ENCODE measurements around the gene TTC39C.
"Not testable (repeated sequence)": the region's sequence is repeated elsewhere in the genome, so short reads cannot be mapped to it uniquely, and the experiment has no call there.

The TTC39C gene

GRCh38 chr18:24021505-24021904, 7.0 kb downstream of the TTC39C start:
- DNase-seq (ENCODE audit: low read depth, low spot score): no peak
- Histone ChIP-seq H3K4me1 (ENCODE audit: control insufficient read depth, insufficient read depth, low read length) (peaks cover 8% of the 10 kb centered on the region), H3K27ac (ENCODE audit: low read length) (no peak overlapping the region), H3K4me3 (ENCODE audit: low read length) (no peak overlapping the region), H3K9me3 (ENCODE audit: control insufficient read depth, insufficient read depth, low read length) (no peaks in the 10 kb centered on the region), H3K27me3 (ENCODE audit: control insufficient read depth, insufficient read depth, low read length) (no peaks in the 10 kb centered on the region), H3K36me3 (ENCODE audit: control insufficient read depth, insufficient read depth, low read length) (no peaks in the 10 kb centered on the region)
- WGBS (ENCODE audit: insufficient coverage, insufficient read length): no CpG with 5 or more reads among the region's 3 CpGs

DNA sequence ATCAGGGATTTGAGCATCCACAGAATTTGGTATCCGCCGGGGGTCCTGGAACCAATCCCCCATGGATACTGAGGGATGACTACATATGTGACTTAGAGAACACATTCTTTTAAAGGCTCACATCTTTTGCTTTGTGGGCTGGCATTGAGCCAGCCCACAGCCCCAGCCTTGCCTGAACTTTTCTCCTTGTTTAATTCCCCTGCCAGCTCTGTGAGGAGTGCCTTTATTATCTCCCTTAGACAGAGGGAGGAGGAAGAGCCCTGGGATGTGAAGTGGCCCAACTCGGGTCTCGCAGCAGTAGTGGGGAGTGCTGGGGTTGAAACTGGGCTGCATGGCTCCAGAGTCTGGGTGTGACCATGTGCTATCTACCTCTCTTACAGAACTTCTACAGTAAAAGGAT, 7.6 kb downstream of the TTC39C start:
- Histone ChIP-seq H3K4me1 (ENCODE audit: control insufficient read depth, insufficient read depth, low read length) (peaks cover 7% of the 10 kb centered on the region), H3K4me3 (ENCODE audit: low read length) (no peak overlapping the region), H3K36me3 (ENCODE audit: control insufficient read depth, insufficient read depth, low read length) (no peaks in the 10 kb centered on the region), H3K27me3 (ENCODE audit: control insufficient read depth, insufficient read depth, low read length) (no peaks in the 10 kb centered on the region), H3K27ac (ENCODE audit: low read length) (no peak overlapping the region), H3K9me3 (ENCODE audit: control insufficient read depth, insufficient read depth, low read length) (no peaks in the 10 kb centered on the region)
- DNase-seq (ENCODE audit: low read depth, low spot score): no peak
- no CpG with 5 or more reads among the region's 4 CpGs for WGBS (ENCODE audit: insufficient coverage, insufficient read length)

GRCh38 chr18:24023185-24023814, 8.7 kb downstream of the TTC39C start:
- H3K4me3 ChIP-seq (ENCODE audit: low read length): no peak overlapping the region
- H3K9me3 ChIP-seq (ENCODE audit: control insufficient read depth, insufficient read depth, low read length): no peaks in the 10 kb centered on the region
- WGBS (ENCODE audit: insufficient coverage, insufficient read length): no CpG with 5 or more reads among the region's 6 CpGs
- no peak overlapping the region for H3K27ac ChIP-seq (ENCODE audit: low read length)
- H3K4me1 ChIP-seq (ENCODE audit: control insufficient read depth, insufficient read depth, low read length): peaks cover 4% of the 10 kb centered on the region
- peak; percentile 27 for DNase-seq (ENCODE audit: low read depth, low spot score)
- no peaks in the 10 kb centered on the region for H3K36me3 ChIP-seq (ENCODE audit: control insufficient read depth, insufficient read depth, low read length)
- H3K27me3 ChIP-seq (ENCODE audit: control insufficient read depth, insufficient read depth, low read length): no peaks in the 10 kb centered on the region

- Histone ChIP-seq H3K9me3 (ENCODE audit: control insufficient read depth, insufficient read depth, low read length) (no peaks in the 10 kb centered on the region), H3K36me3 (ENCODE audit: control insufficient read depth, insufficient read depth, low read length) (no peaks in the 10 kb centered on the region), H3K4me1 (ENCODE audit: control insufficient read depth, insufficient read depth, low read length) (no peaks in the 10 kb centered on the region), H3K27me3 (ENCODE audit: control insufficient read depth, insufficient read depth, low read length) (no peaks in the 10 kb centered on the region), H3K27ac (ENCODE audit: low read length) (no peak overlapping the region), H3K4me3 (ENCODE audit: low read length) (no peak overlapping the region)
- WGBS (ENCODE audit: insufficient coverage, insufficient read length): 100% methylated on average over 1 of the region's 5 CpGs
- DNase-seq (ENCODE audit: low read depth, low spot score): no peak
Observed at GRCh38 chr18:24024425-24024824, 9.9 kb downstream of the TTC39C start.

GRCh38 chr18:24026457-24026856, 11.9 kb downstream of the TTC39C start:
- WGBS (ENCODE audit: insufficient coverage, insufficient read length): no CpG with 5 or more reads among the region's 3 CpGs
- Histone ChIP-seq H3K9me3 (ENCODE audit: control insufficient read depth, insufficient read depth, low read length) (no peaks in the 10 kb centered on the region), H3K27me3 (ENCODE audit: control insufficient read depth, insufficient read depth, low read length) (no peaks in the 10 kb centered on the region), H3K4me3 (ENCODE audit: low read length) (no peak overlapping the region), H3K27ac (ENCODE audit: low read length) (no peak overlapping the region), H3K36me3 (ENCODE audit: control insufficient read depth, insufficient read depth, low read length) (no peaks in the 10 kb centered on the region), H3K4me1 (ENCODE audit: control insufficient read depth, insufficient read depth, low read length) (no peaks in the 10 kb centered on the region; the same call in 1 of the 2 replicates)
- no peak for DNase-seq (ENCODE audit: low read depth, low spot score)

- Histone ChIP-seq H3K4me3 (ENCODE audit: low read length) (no peak overlapping the region), H3K36me3 (ENCODE audit: control insufficient read depth, insufficient read depth, low read length) (no peaks in the 10 kb centered on the region), H3K27ac (ENCODE audit: low read length) (no peak overlapping the region), H3K9me3 (ENCODE audit: control insufficient read depth, insufficient read depth, low read length) (no peaks in the 10 kb centered on the region), H3K4me1 (ENCODE audit: control insufficient read depth, insufficient read depth, low read length) (no peaks in the 10 kb centered on the region; the same call in 1 of the 2 replicates), H3K27me3 (ENCODE audit: control insufficient read depth, insufficient read depth, low read length) (no peaks in the 10 kb centered on the region)
- DNase-seq (ENCODE audit: low read depth, low spot score): no peak
- WGBS (ENCODE audit: insufficient coverage, insufficient read length): no CpG with 5 or more reads among the region's 14 CpGs
Observed at GRCh38 chr18:24027156-24027827, 12.7 kb downstream of the TTC39C start.

GRCh38 chr18:24028946-24029345, 14.4 kb downstream of the TTC39C start:
- H3K4me1 ChIP-seq (ENCODE audit: control insufficient read depth, insufficient read depth, low read length); H3K27ac ChIP-seq (ENCODE audit: low read length); DNase-seq (ENCODE audit: low read depth, low spot score); H3K27me3 ChIP-seq (ENCODE audit: control insufficient read depth, insufficient read depth, low read length); H3K9me3 ChIP-seq (ENCODE audit: control insufficient read depth, insufficient read depth, low read length); H3K4me3 ChIP-seq (ENCODE audit: low read length); H3K36me3 ChIP-seq (ENCODE audit: control insufficient read depth, insufficient read depth, low read length): not testable (repeated sequence)
- WGBS (ENCODE audit: insufficient coverage, insufficient read length): 100% methylated on average over 1 of the region's 13 CpGs

- Histone ChIP-seq H3K4me1 (ENCODE audit: control insufficient read depth, insufficient read depth, low read length) (peaks cover 2% of the 10 kb centered on the region; the same call in 1 of the 2 replicates), H3K9me3 (ENCODE audit: control insufficient read depth, insufficient read depth, low read length) (no peaks in the 10 kb centered on the region), H3K27ac (ENCODE audit: low read length) (no peak overlapping the region), H3K27me3 (ENCODE audit: control insufficient read depth, insufficient read depth, low read length) (no peaks in the 10 kb centered on the region), H3K36me3 (ENCODE audit: control insufficient read depth, insufficient read depth, low read length) (no peaks in the 10 kb centered on the region), H3K4me3 (ENCODE audit: low read length) (no peak overlapping the region)
- DNase-seq (ENCODE audit: low read depth, low spot score): no peak
- WGBS (ENCODE audit: insufficient coverage, insufficient read length): no CpG with 5 or more reads among the region's 3 CpGs
Observed at GRCh38 chr18:24031318-24031717, 16.8 kb downstream of the TTC39C start.

DNA sequence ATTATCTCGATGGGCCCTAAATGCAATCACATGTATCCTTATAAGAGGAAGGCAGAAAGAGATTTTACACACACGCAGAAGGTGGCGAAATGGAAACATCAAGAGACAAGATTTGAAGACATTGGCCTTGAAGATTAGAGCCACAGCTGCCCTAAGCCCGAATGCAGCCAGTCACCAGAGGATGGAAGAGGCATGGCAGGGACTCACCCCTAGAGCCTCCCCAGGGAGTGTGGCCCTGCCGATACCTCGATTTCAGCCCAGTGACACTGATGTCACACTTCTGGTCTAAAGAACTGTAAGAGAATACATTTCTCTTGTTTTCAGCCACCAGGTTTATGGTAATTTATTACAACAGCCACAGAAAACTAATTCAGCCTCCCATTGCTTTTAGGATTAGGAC, 17.4 kb downstream of the TTC39C start:
- no CpG with 5 or more reads among the region's 6 CpGs for WGBS (ENCODE audit: insufficient coverage, insufficient read length)
- no peak overlapping the region for H3K4me3 ChIP-seq (ENCODE audit: low read length)
- H3K27me3 ChIP-seq (ENCODE audit: control insufficient read depth, insufficient read depth, low read length): no peaks in the 10 kb centered on the region
- DNase-seq (ENCODE audit: low read depth, low spot score): no peak
- no peaks in the 10 kb centered on the region for H3K9me3 ChIP-seq (ENCODE audit: control insufficient read depth, insufficient read depth, low read length)
- H3K27ac ChIP-seq (ENCODE audit: low read length): no peak overlapping the region
- H3K4me1 ChIP-seq (ENCODE audit: control insufficient read depth, insufficient read depth, low read length): peaks cover 2% of the 10 kb centered on the region; the same call in 1 of the 2 replicates
- H3K36me3 ChIP-seq (ENCODE audit: control insufficient read depth, insufficient read depth, low read length): no peaks in the 10 kb centered on the region

DNA sequence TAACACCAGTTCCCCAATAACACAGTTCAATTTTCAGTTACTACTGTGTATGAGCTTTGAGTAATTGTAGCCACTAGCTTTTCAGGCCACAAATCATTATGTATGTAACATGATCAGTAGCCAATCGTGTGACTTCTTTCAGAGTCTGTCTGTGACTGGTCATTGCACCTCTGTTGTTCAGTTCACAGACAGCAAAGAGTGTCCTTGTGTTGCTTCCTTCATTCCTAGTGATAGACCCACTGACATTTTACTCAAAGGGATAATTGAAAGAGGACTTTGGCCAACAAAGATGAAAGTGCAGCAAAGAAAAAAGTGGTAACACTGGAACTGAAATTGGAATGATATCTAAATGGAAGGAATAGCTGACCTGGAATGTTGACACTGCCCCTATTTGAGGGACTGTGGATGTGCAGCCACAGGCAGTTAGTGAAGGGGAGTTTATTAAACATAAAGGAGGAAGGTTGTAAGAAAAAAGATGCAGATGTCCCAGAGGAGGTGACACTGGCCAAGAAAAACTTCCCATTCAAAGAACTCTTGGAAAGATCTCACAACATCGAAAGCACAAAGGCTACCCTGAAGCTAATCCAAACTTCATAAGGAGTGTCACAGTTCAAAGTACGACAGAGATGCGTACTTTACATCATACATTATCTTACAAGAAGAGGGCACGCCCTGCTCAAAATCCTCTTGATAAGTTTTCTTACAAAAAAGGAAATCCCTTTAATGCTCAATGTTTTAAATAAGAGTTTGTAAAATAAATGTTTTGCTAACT, 19.3 kb downstream of the TTC39C start:
- Histone ChIP-seq H3K27ac (ENCODE audit: low read length) (no peak overlapping the region), H3K27me3 (ENCODE audit: control insufficient read depth, insufficient read depth, low read length) (no peaks in the 10 kb centered on the region; the same call in 1 of the 2 replicates), H3K9me3 (ENCODE audit: control insufficient read depth, insufficient read depth, low read length) (no peaks in the 10 kb centered on the region), H3K36me3 (ENCODE audit: control insufficient read depth, insufficient read depth, low read length) (no peaks in the 10 kb centered on the region), H3K4me1 (ENCODE audit: control insufficient read depth, insufficient read depth, low read length) (peaks cover 2% of the 10 kb centered on the region; the same call in 1 of the 2 replicates), H3K4me3 (ENCODE audit: low read length) (no peak overlapping the region)
- WGBS (ENCODE audit: insufficient coverage, insufficient read length): no CpG with 5 or more reads among the region's 5 CpGs
- no peak for DNase-seq (ENCODE audit: low read depth, low spot score)
